Omental fat pad (tissue), 4 donors: ENCODE results near the gene C10orf143. TPM values are rescaled to one million over a fixed set of nuclear protein-coding genes. Genes with fewer than 3 reads are reported as not detected.

Source experiments
- ATAC-seq: fragments of 150-250 bp; one replicate; pipeline ENCODE4 v1.9.1; 2016; ENCODE audit warnings: mild to moderate bottlenecking, moderate library complexity; ENCODE audit not compliant: low FRiP score
- DNase-seq: peaks from one replicate; pipeline ENCODE4 v3.0.0-alpha.2; 2019; ENCODE audit warnings: low spot score
- CTCF ChIP-seq, 3 donors: fragments of 450-650 bp; IDR thresholded peaks; one replicate each; pipeline ENCODE4 v1.5.1; 2016 to 2017; ENCODE audit warnings: antibody characterized with exemption in 3 of 3, mild to moderate bottlenecking in 3 of 3, moderate library complexity in 2 of 3
- total RNA-seq, 4 donors: library from RNA; depleted of rRNA; stranded (reverse); fragments of >200 nt; gene quantifications; one replicate each; pipeline ENCODE4 v1.1.0, GENCODE V29; 2016

The C10orf143 gene
- total RNA-seq, 4 donors from 2014 or later = 1.3 to 2.6 (median 1.6) TPM

GRCh38 chr10:130016095-130016494, 94.5 kb downstream of the C10orf143 start:
- no peak for TF ChIP-seq CTCF (IDR thresholded peaks at IDR 0.05)
- no peak for DNase-seq
- no peak for ATAC-seq

- ATAC-seq = no peak
- DNase-seq = no peak
- TF ChIP-seq CTCF (IDR thresholded peaks at IDR 0.05) = no peak
These were observed 95.4 kb downstream of the C10orf143 start for GRCh38 chr10:130015075-130015695.

- ATAC-seq (no peak), DNase-seq (no peak)
- TF ChIP-seq CTCF (IDR thresholded peaks at IDR 0.05) = no peak
These were observed 96.2 kb downstream of the C10orf143 start for GRCh38 chr10:130014263-130015074.

Other genes starting within 250 kb of the C10orf143 start
- gene EBF3, start 146.6 kb downstream of the C10orf143 start, total RNA-seq = 10 to 100 TPM in 3 of 4 donors, 1 to 10 TPM in 1; 4.0 to 50.8 (median 18.8) TPM
- gene GLRX3, start 25.6 kb upstream of the C10orf143 start, total RNA-seq = 10 to 100 TPM; 36.0 to 54.2 (median 43.4) TPM